Heart right ventricle (tissue), 16 donors: ENCODE measurements around the gene MYO6. TPM values are rescaled to one million over a fixed set of nuclear protein-coding genes. Genes with fewer than 3 reads are reported as not detected.

Experiments
- ATAC-seq, 8 donors: fragments of 200-7000 bp; cut with Tn5 transposase; one replicate each; pipeline ENCODE4 v1.9.1; 2020; ENCODE audit warnings: mild to moderate bottlenecking in 8 of 8, moderate library complexity in 8 of 8, moderate number of reproducible peaks in 1 of 8
- DNase-seq, 2 donors: peaks; one replicate each; pipeline ENCODE4 v3.0.0-alpha.2; 2020
- H3K27ac ChIP-seq, 10 donors: fragments of 200-600 bp; sonication (generic) in 2 of 10; one replicate each; pipeline versions ENCODE4 v1.5.0 to v1.8.0; 2020 to 2022; ENCODE audit warnings: mild to moderate bottlenecking in 3 of 10
- H3K27me3 ChIP-seq, 7 donors: fragments of 200-600 bp; one replicate each; pipeline ENCODE4 v1.8.0; 2021 to 2022; ENCODE audit warnings: mild to moderate bottlenecking in 2 of 7
- H3K36me3 ChIP-seq, 9 donors: fragments of 200-600 bp; sonication (generic) in 1 of 9; one replicate each; pipeline versions ENCODE4 v1.5.0 to v1.8.0; 2020 to 2022; ENCODE audit warnings: mild to moderate bottlenecking in 2 of 9
- H3K4me1 ChIP-seq, 9 donors: fragments of 200-600 bp; sonication (generic) in 1 of 9; one replicate each; pipeline versions ENCODE4 v1.5.0 to v1.8.0; 2020 to 2022; ENCODE audit warnings: mild to moderate bottlenecking in 4 of 9
- H3K4me3 ChIP-seq, 10 donors: fragments of 200-600 bp; sonication (generic) in 2 of 10; one replicate each; pipeline versions ENCODE4 v1.5.0 to v1.8.0; 2020 to 2022; ENCODE audit warnings: mild to moderate bottlenecking in 7 of 10, moderate library complexity in 2 of 10
- H3K9me3 ChIP-seq, 11 donors: fragments of 200-600 bp in 10 of 11; sonication (generic) in 2 of 11; one replicate each; pipeline versions ENCODE4 v1.5.0 to v1.8.0; 2013 to 2022; ENCODE audit warnings: mild to moderate bottlenecking in 2 of 11, control low read depth in 1 of 11, moderate library complexity in 1 of 11
- WGBS, 2 donors: extraction: QIAGEN DNeasy Blood & Tissue Kit; methylation state at CpG; one replicate each; pipeline ENCODE4 v1.1.7; 2013; ENCODE audit warnings: inconsistent platforms in 1 of 2; 5-methylcytosine and 5-hydroxymethylcytosine counted together
- intact Hi-C, 10 donors: fragments of 100-400 bp; cut with DNase I; formaldehyde crosslinking; loops; one replicate each; pipeline versions ENCODE4 v1.11.1 to v1.14.2; 2022
- polyA plus RNA-seq, 2 donors: library from polyadenylated mRNA; stranded (reverse); fragments of 200-250 nt; gene quantifications; one replicate each; pipeline ENCODE4 v1.2.3, GENCODE V29; 2013
- total RNA-seq, 10 donors: library from RNA; stranded (reverse); fragmentation: NEBNext Ultra II Directional in 3 of 10; extraction: Animal tissue kit (Norgen Biotek cat#: 25700) in 3 of 10; gene quantifications; one replicate each; pipeline versions ENCODE4 v1.2.1 to v1.2.4, GENCODE V29; 2021 to 2023
- TF ChIP-seq, protein P1 (sequence below), 9 donors: fragments of 200-600 bp; sonication (generic) in 2 of 9; IDR thresholded peaks; one replicate each; pipeline versions ENCODE4 v1.5.0 to v1.8.0; 2021 to 2022; ENCODE audit warnings: antibody characterized with exemption in 9 of 9, mild to moderate bottlenecking in 5 of 9, moderate library complexity in 1 of 9
- donor health status: Arrhythmogenic right ventricular cardiomyopathy.
- donor health status: ischemic (EF 13 %, LVEDD 7.1; RV severe dilation, severe dysfunction).
- donor health status: healthy with polysubstance abuse.
- donor health status: DM: no; HTN: yes; CAD: no.
- donor health status: DM: no; HTN: no; CAD: no.
- donor health status: ischemic (EF 25% LVEDD 6.9; RV normal size, moderate dysfunction).
- donor health status: ischemic (EF 25% LVEDD 5.7; RV mildly dilated, moderate dysfunction).
- donor health status: healthy.
- donor health status: DM: yes; HTN: yes; CAD: no.
- donor health status: Ischemic cardiomyopathy.
- donor health status: ischemic (EF 35%, LVEDD 5.7; RV mildly dilated, moderate dysfunction).
- donor health status: nonischemic (EF 11% LVEDD 7.7; RV severe dilation, severe dysfunction).
- donor health status: DM: yes; HTN: yes; CAD: no.
- donor health status: PGD.
- donor health status: ischemic (EF 29% LVEDD 5.4; RV normal size, mild dysfunction).
- donor health status: nonischemic (EF 23%, LVEDD 6.1; RV moderate dilation, normal function).

Gene MYO6
- total and polyA plus RNA-seq, 12 donors, result 2.4 to 9.7 (median 5.1) TPM

DNA sequence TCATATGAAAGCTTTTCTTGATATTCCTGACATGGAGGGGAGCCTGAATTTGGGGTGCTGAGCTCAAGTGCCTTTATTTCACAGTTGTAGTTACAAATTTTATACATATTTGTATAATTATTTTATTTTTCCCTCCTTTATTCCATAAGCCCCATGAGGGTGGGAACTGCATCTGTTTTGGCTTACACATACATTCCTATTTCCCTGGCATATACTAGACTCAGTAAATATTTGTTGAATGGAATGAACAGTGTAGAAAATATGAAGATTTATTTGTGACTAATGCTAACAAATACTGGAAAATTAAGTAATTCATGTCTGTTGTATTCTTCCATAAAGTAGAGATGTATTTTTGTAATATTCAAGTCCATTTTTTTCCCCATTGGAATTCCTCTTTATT, 127.1 kb downstream of the MYO6 start:
- peaks cover 0 to 90% (median 10%) of the 10 kb centered on the region in 9 donors for H3K36me3 ChIP-seq
- ATAC-seq (no peak), DNase-seq (no peak)
- no peaks in the 10 kb centered on the region for H3K4me1 ChIP-seq
- TF ChIP-seq, protein P1, sequence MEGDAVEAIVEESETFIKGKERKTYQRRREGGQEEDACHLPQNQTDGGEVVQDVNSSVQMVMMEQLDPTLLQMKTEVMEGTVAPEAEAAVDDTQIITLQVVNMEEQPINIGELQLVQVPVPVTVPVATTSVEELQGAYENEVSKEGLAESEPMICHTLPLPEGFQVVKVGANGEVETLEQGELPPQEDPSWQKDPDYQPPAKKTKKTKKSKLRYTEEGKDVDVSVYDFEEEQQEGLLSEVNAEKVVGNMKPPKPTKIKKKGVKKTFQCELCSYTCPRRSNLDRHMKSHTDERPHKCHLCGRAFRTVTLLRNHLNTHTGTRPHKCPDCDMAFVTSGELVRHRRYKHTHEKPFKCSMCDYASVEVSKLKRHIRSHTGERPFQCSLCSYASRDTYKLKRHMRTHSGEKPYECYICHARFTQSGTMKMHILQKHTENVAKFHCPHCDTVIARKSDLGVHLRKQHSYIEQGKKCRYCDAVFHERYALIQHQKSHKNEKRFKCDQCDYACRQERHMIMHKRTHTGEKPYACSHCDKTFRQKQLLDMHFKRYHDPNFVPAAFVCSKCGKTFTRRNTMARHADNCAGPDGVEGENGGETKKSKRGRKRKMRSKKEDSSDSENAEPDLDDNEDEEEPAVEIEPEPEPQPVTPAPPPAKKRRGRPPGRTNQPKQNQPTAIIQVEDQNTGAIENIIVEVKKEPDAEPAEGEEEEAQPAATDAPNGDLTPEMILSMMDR (IDR thresholded peaks at IDR 0.05), result no peak
- intact Hi-C loops, result no loop called here
- no peak overlapping the region for H3K4me3 ChIP-seq
- H3K27me3 ChIP-seq, result no peaks in the 10 kb centered on the region
- no peak overlapping the region for H3K27ac ChIP-seq
- H3K9me3 ChIP-seq, result no peaks in the 10 kb centered on the region

DNA sequence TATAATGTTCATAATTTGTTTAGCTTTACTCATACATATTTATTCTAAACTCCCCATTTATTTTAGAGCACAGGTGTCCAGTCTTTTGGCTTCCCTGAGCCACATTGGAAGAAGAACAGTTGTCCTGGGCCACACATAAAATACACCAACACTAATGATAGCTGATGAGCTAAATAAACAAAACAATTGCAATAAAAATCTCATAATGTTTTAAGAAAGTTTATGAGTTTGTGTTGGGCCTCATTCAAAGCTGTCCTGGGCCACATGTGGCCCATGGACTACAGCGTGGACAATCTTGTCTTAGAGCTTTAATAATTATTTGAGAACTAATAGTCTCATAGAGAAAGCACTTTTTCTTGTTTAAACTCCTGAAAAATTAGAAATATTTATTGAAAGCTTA, 131.3 kb downstream of the MYO6 start:
- no peaks in the 10 kb centered on the region for H3K4me1 ChIP-seq
- no peak for DNase-seq
- WGBS, 2 donors, result 94 to 97% methylated on average over 1 of the region's 1 CpG
- intact Hi-C loops, result no loop called here
- no peaks in the 10 kb centered on the region for H3K27me3 ChIP-seq
- ATAC-seq, result no peak
- no peak overlapping the region for H3K4me3 ChIP-seq
- H3K36me3 ChIP-seq, result peaks cover 0 to 85% (median 10%) of the 10 kb centered on the region in 9 donors
- no peak overlapping the region for H3K27ac ChIP-seq
- no peaks in the 10 kb centered on the region for H3K9me3 ChIP-seq
- TF ChIP-seq, protein P1 (IDR thresholded peaks at IDR 0.05), result no peak

DNA sequence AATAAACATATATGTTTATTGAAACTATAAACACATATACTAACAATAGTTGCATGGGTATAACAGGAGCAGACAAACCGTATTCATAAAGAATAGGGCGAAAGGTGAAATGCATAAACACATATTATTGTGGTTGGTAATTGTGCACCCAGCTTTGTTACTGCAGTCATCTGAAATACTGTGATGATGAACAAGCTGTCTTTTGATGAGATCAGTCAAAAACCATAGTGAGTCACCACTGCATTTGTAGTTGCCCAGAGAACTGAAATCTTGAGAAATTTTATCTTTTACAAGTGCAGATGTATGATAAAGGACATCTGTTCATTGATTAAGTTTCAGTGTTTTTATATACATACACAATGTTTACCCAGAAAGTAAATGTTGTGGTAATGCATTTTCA, 133.7 kb downstream of the MYO6 start:
- no peaks in the 10 kb centered on the region for H3K4me1 ChIP-seq
- peaks cover 0 to 83% (median 0%) of the 10 kb centered on the region in 9 donors for H3K36me3 ChIP-seq
- H3K27me3 ChIP-seq, result no peaks in the 10 kb centered on the region
- TF ChIP-seq, protein P1 (IDR thresholded peaks at IDR 0.05), result no peak
- whole genome bisulfite sequencing, 2 donors, result 70 to 97% methylated on average over 2 of the region's 2 CpGs
- intact Hi-C loops, result no loop called here
- no peak overlapping the region for H3K27ac ChIP-seq
- no peak overlapping the region for H3K4me3 ChIP-seq
- ATAC-seq, result no peak
- H3K9me3 ChIP-seq, result no peaks in the 10 kb centered on the region
- no peak for DNase-seq

DNA sequence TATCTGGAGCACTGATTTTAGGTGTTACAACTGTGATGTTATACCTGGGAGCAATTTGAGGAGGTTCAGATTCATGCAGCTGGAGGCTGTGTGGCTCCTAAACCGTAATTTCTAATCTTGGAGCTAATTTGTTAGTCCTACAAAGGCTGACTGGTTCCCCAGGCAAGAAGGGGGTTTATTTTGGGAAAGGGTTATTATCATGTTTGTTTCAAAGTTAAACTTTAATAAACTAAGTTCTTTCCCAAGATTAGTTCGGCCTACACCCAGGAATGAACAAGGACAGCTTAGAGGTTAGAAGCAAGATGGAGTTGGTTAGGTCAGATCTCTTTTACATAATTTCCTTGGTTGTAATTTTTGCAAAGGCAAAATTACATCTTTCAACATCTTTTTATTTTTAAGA, 135.8 kb downstream of the MYO6 start:
- TF ChIP-seq, protein P1 (IDR thresholded peaks at IDR 0.05), result no peak
- no peak overlapping the region for H3K27ac ChIP-seq
- ATAC-seq, result no peak
- intact Hi-C loops, result no loop called here
- no peaks in the 10 kb centered on the region for H3K4me1 ChIP-seq
- H3K4me3 ChIP-seq, result no peak overlapping the region
- H3K9me3 ChIP-seq, result no peaks in the 10 kb centered on the region
- WGBS, 2 donors, result 95 to 97% methylated on average over 2 of the region's 2 CpGs
- no peaks in the 10 kb centered on the region for H3K27me3 ChIP-seq
- H3K36me3 ChIP-seq, result peaks cover 0 to 72% (median 0%) of the 10 kb centered on the region in 9 donors
- DNase-seq, result no peak
